Pancreas (tissue), 10 donors: ENCODE results near the gene JMJD8. TPM values are rescaled to one million over a fixed set of nuclear protein-coding genes. Genes with fewer than 3 reads are reported as not detected.

Experiments
- ATAC-seq, 4 donors: fragments of 200-7000 bp; cut with Tn5 transposase; one replicate each; pipeline versions ENCODE4 v1.8.0 to v1.9.1; 2020; ENCODE audit warnings: mild to moderate bottlenecking in 4 of 4, moderate library complexity in 4 of 4
- DNase-seq, 6 donors: peaks; one replicate each; pipeline ENCODE4 v3.0.0-alpha.2; 2020
- FAIRE-seq: peaks from 2 replicates; lab custom pipeline; 2012; peaks lifted over from hg19 to GRCh38; lab: Jason Lieb, UNC
- H3K27ac ChIP-seq, 4 donors: fragments of 200-600 bp; sonication (generic); 1 replicate in 3 of 4; 2 replicates in 1 of 4; pipeline versions ENCODE4 v1.5.0 to v1.8.0; 2020
- H3K27me3 ChIP-seq, 4 donors: fragments of 200-600 bp; one replicate each; pipeline ENCODE4 v1.8.0; 2021
- H3K36me3 ChIP-seq, 3 donors: fragments of 200-600 bp; sonication (generic) in 1 of 3; one replicate each; pipeline versions ENCODE4 v1.5.0 to v1.8.0; 2020 to 2021
- H3K4me1 ChIP-seq, 3 donors: fragments of 200-600 bp; one replicate each; pipeline ENCODE4 v1.8.0; 2021
- H3K4me3 ChIP-seq, 4 donors: fragments of 200-600 bp; sonication (generic) in 2 of 4; one replicate each; pipeline versions ENCODE4 v1.5.0 to v1.8.0; 2020 to 2021
- H3K9me3 ChIP-seq, 4 donors: fragments of 200-600 bp; one replicate each; pipeline ENCODE4 v1.8.0; 2021
- CTCF ChIP-seq, 4 donors: fragments of 200-600 bp; sonication (generic) in 3 of 4; IDR thresholded peaks; one replicate each; pipeline versions ENCODE4 v1.5.0 to v1.8.0; 2021; ENCODE audit warnings: antibody characterized with exemption in 4 of 4
- WGBS, 2 donors: extraction: QIAGEN DNeasy Blood & Tissue Kit; methylation state at CpG; one replicate each; pipeline ENCODE4 v1.1.7; 2013; 5-methylcytosine and 5-hydroxymethylcytosine counted together
- intact Hi-C, 3 donors: fragments of 100-400 bp; cut with DNase I; formaldehyde crosslinking; loops; one replicate each; pipeline versions ENCODE4 v1.11.1 to v1.14.2; 2022
- polyA plus RNA-seq, 2 donors: library from polyadenylated mRNA; stranded (reverse); fragments of 200-250 nt; gene quantifications; one replicate each; pipeline ENCODE4 v1.2.3, GENCODE V29; 2013
- total RNA-seq, 6 donors: library from RNA; stranded (reverse); fragmentation: NEBNext Ultra II Directional in 4 of 6; extraction: Animal tissue kit (Norgen Biotek cat#: 25700) in 4 of 6; gene quantifications; one replicate each; pipeline versions ENCODE4 v1.2.1 to v1.2.4, GENCODE V29; 2021 to 2023
- donor health status: healthy with polysubstance abuse.
- donor health status: DM: no; HTN: no; CAD: no; lungs with moderate emphysema.
- donor health status: DM: no; HTN: no; CAD: no.
- donor health status: control.
- donor health status: control.
- donor health status: Bipolar disorder and iron deficiency.
- donor health status: DM: yes; HTN: yes; CAD: no.
- donor health status: DM: no; HTN: no; CAD: no.
- donor health status: DM: no; HTN: no; CAD: no.
- donor health status: DM: yes; HTN: yes; CAD: no.

JMJD8 gene
- total and polyA plus RNA-seq, 8 donors, result 25.0 to 50.2 (median 34.2) TPM

- ATAC-seq (no peak), DNase-seq (no peak), FAIRE-seq (no peak)
- WGBS, 2 donors, result 4 to 6% methylated on average over 45 to 49 of the region's 49 CpGs
- intact Hi-C loops, result loop anchor here in 1 of 3 donors (10.0 kb wide), 1 partner anchor 78 kb away; the partner anchor contains the start of genes CHTF18 and RPUSD1
- H3K36me3 ChIP-seq, result no peaks in the 10 kb centered on the region
- no peak for TF ChIP-seq CTCF (IDR thresholded peaks at IDR 0.05)
- H3K9me3 ChIP-seq, result no peaks in the 10 kb centered on the region
- H3K27me3 ChIP-seq, result peaks cover 0 to 41% (median 7%) of the 10 kb centered on the region in 4 donors
- no peaks in the 10 kb centered on the region for H3K4me1 ChIP-seq
- no peak overlapping the region for H3K27ac ChIP-seq
- H3K4me3 ChIP-seq, result no peak overlapping the region
Observed at GRCh38 chr16:706189-707061, 22.3 kb upstream of the JMJD8 start.

- DNase-seq (no peak), ATAC-seq (peak in 3 of 4 donors; percentile 4 to 33 (median 28)), FAIRE-seq (no peak)
- no peak for TF ChIP-seq CTCF (IDR thresholded peaks at IDR 0.05)
- Histone ChIP-seq H3K36me3 (no peaks in the 10 kb centered on the region), H3K9me3 (no peaks in the 10 kb centered on the region), H3K4me1 (no peaks in the 10 kb centered on the region), H3K4me3 (peak within 1 kb of the TSS in 1 of 4 donors; percentile 4), H3K27me3 (peaks cover 0 to 39% (median 11%) of the 10 kb centered on the region in 4 donors), H3K27ac (no peak within 1 kb of the TSS)
- 1% methylated on average over 32 to 114 of the region's 115 CpGs for WGBS, 2 donors
- intact Hi-C loops, result loop anchor here in 1 of 3 donors (10.0 kb wide), 1 partner anchor 79 kb away; the partner anchor contains the start of genes CHTF18 and RPUSD1
Observed at GRCh38 chr16:705431-706188, 21.5 kb upstream of the JMJD8 start, which contains the start of gene FBXL16. Gene FBXL16 (minus strand): TSS chr16:705801. CDS start chr16:697405, 8,396 bp downstream.

- no peak for TF ChIP-seq CTCF (IDR thresholded peaks at IDR 0.05)
- 10% methylated on average over 36 to 50 of the region's 50 CpGs for WGBS, 2 donors
- Histone ChIP-seq H3K27me3 (peaks cover 0 to 46% (median 14%) of the 10 kb centered on the region in 4 donors), H3K27ac (no peak overlapping the region), H3K4me1 (no peaks in the 10 kb centered on the region), H3K36me3 (no peaks in the 10 kb centered on the region), H3K9me3 (no peaks in the 10 kb centered on the region), H3K4me3 (peak overlapping the region in 1 of 4 donors; percentile 4)
- no peak for FAIRE-seq
- peak in 2 of 4 donors; percentile 10 to 14 for ATAC-seq
- intact Hi-C loops, result loop anchor here in 1 of 3 donors (10.0 kb wide), 1 partner anchor 80 kb away; the partner anchor contains the start of genes CHTF18 and RPUSD1
- DNase-seq, result no peak
Observed at GRCh38 chr16:704552-705380, 20.6 kb upstream of the JMJD8 start.

GRCh38 chr16:704047-704446, 19.9 kb upstream of the JMJD8 start:
- H3K36me3 ChIP-seq, result no peaks in the 10 kb centered on the region
- H3K27ac ChIP-seq, result no peak overlapping the region
- no peak for DNase-seq
- WGBS, 2 donors, result 48 to 70% methylated on average over 7 of the region's 7 CpGs
- H3K27me3 ChIP-seq, result peaks cover 0 to 46% (median 14%) of the 10 kb centered on the region in 4 donors
- no peak for ATAC-seq
- intact Hi-C loops, result loop anchor here in 1 of 3 donors (10.0 kb wide), 1 partner anchor 81 kb away; the partner anchor contains the start of genes CHTF18 and RPUSD1
- no peak overlapping the region for H3K4me3 ChIP-seq
- no peaks in the 10 kb centered on the region for H3K9me3 ChIP-seq
- no peak for TF ChIP-seq CTCF (IDR thresholded peaks at IDR 0.05)
- no peak for FAIRE-seq
- no peaks in the 10 kb centered on the region for H3K4me1 ChIP-seq
